PFSK-1 (cell line): ENCODE measurements around the gene PCNT.

Experiments used
- FOXP2 ChIP-seq: optimal IDR thresholded peaks from 2 replicates; pipeline ENCODE3; 2011; ENCODE audit warnings: borderline replicate concordance, control low read depth, inconsistent platforms; ENCODE audit not compliant: insufficient read depth; ENCODE audit errors: extremely low read length, extremely low read depth
- POLR2AphosphoS5 ChIP-seq: IDR thresholded peaks from 2 replicates; pipeline ENCODE4 v1.6.1; 2012; ENCODE audit warnings: low read depth, mild to moderate bottlenecking, control low read depth, low read length, moderate library complexity
- REST ChIP-seq, 2 experiments: IDR thresholded peaks; 2 replicates each; pipeline versions ENCODE4 v1.6.1 to v1.8.0; 2011 to 2012; ENCODE audit warnings: low read depth in 2 of 2, low read length in 2 of 2, control low read depth in 1 of 2, inconsistent platforms in 1 of 2, mild to moderate bottlenecking in 1 of 2, moderate library complexity in 1 of 2; ENCODE audit not compliant: insufficient read depth in 1 of 2
- SIN3A ChIP-seq: IDR thresholded peaks from 2 replicates; pipeline ENCODE4 v1.6.1; 2012; ENCODE audit warnings: mild to moderate bottlenecking, low read length, moderate library complexity, borderline replicate concordance; ENCODE audit not compliant: insufficient read depth
- TAF1 ChIP-seq: IDR thresholded peaks from 2 replicates; pipeline ENCODE4 v1.6.1; 2012; ENCODE audit warnings: low read length, control low read depth, borderline replicate concordance; ENCODE audit not compliant: insufficient read depth

GRCh38 chr21:46437511-46437910 lies 113.6 kb downstream of the PCNT start:
- TF ChIP-seq POLR2AphosphoS5 (no peak), REST (IDR thresholded peaks at IDR 0.05; ENCODE audit: insufficient read depth in 1 of 2, low read depth in 2 of 2, low read length in 2 of 2) (no peak), FOXP2 (no peak), TAF1 (no peak), SIN3A (no peak)
